Central memory CD8-positive, alpha-beta T cell (primary cell): ENCODE data around the gene OR2M3.

Source experiments
- ATAC-seq: fragments of 150-1000 bp; cut with Tn5 transposase; replicated peaks from 2 replicates; pipeline ENCODE4 v1.10.0; 2022; ENCODE audit warnings: mild to moderate bottlenecking, moderate FRiP score, moderate number of reproducible peaks; ENCODE audit not compliant: poor library complexity, severe bottlenecking; ENCODE audit errors: extremely low read depth
- DNase-seq, 2 donors: peaks; one replicate each; pipeline ENCODE4 v3.0.0; 2021; ENCODE audit warnings: low spot score in 2 of 2
- H3K27ac Mint-ChIP-seq: one replicate; pipeline ENCODE4 v1.8.0; 2022; ENCODE audit warnings: low read depth, mild to moderate bottlenecking, moderate library complexity, mixed read lengths
- H3K27me3 Mint-ChIP-seq: one replicate; pipeline ENCODE4 v1.8.0; 2022; ENCODE audit warnings: mixed read lengths
- H3K36me3 Mint-ChIP-seq: one replicate; pipeline ENCODE4 v1.8.0; 2022; ENCODE audit warnings: mild to moderate bottlenecking, moderate library complexity, mixed read lengths; ENCODE audit not compliant: insufficient read depth
- H3K4me1 Mint-ChIP-seq: one replicate; pipeline ENCODE4 v1.8.0; 2022; ENCODE audit warnings: mixed read lengths
- H3K4me3 Mint-ChIP-seq: one replicate; pipeline ENCODE4 v1.8.0; 2022; ENCODE audit warnings: mild to moderate bottlenecking, moderate library complexity, mixed read lengths
- H3K9me3 Mint-ChIP-seq: one replicate; pipeline ENCODE4 v1.8.0; 2022; ENCODE audit warnings: mixed read lengths

The OR2M3 gene

GRCh38 chr1:248196965-248197364, at the start of gene OR2M3:
Gene OR2M3 (plus strand): TSS chr1:248197265. CDS start chr1:248203068, 5,803 bp downstream.
- peaks cover 2% of the 10 kb centered on the region for H3K9me3 Mint-ChIP-seq
- H3K4me1 Mint-ChIP-seq: no peaks in the 10 kb centered on the region
- no peaks in the 10 kb centered on the region for H3K36me3 Mint-ChIP-seq
- ATAC-seq (no peak), DNase-seq (no peak)
- no peak within 1 kb of the TSS for H3K4me3 Mint-ChIP-seq
- no peaks in the 10 kb centered on the region for H3K27me3 Mint-ChIP-seq
- no peak within 1 kb of the TSS for H3K27ac Mint-ChIP-seq

DNA sequence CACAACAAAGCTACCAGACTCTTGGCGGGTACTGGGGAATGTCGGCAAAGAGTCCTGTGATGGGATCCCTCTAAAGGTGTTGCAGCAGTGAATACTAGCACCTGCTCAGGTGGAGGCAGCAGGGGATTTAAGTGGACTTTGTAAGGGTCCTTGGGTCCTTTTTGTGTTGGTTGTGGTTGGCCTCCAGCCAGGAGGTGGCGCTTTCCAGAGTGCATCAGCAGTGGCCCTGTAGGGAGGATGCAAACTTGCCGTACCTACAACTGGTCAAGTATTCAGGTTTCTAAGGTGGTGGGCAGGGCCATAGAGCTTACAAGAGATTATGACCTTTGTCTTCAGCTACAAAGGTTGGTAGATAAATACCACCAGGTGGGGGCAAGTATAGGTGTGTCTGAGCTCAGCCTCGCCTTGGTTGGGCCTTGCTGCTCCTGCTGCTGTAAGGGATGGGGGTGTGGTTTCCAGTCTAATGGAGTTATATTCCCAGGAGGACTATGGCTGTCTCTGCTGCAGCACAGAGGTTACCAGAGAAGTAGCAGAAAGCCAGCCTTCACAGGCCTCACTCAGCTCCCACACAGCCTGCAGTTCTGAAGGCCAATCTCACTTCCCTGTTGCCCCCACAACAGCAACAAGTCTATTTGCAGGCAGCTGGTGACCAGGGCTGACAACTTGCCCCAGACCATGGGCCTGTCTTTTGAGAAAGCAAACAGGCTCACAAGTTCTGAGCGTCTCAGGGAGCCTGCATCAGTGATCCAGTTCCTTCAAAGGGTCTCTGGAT, 44.8 kb upstream of the OR2M3 start:
- no peaks in the 10 kb centered on the region for H3K36me3 Mint-ChIP-seq
- no peak for DNase-seq
- H3K4me3 Mint-ChIP-seq: no peak overlapping the region
- peaks cover 27% of the 10 kb centered on the region for H3K9me3 Mint-ChIP-seq
- no peak for ATAC-seq
- no peaks in the 10 kb centered on the region for H3K27me3 Mint-ChIP-seq
- H3K4me1 Mint-ChIP-seq: no peaks in the 10 kb centered on the region
- H3K27ac Mint-ChIP-seq: no peak overlapping the region

DNA sequence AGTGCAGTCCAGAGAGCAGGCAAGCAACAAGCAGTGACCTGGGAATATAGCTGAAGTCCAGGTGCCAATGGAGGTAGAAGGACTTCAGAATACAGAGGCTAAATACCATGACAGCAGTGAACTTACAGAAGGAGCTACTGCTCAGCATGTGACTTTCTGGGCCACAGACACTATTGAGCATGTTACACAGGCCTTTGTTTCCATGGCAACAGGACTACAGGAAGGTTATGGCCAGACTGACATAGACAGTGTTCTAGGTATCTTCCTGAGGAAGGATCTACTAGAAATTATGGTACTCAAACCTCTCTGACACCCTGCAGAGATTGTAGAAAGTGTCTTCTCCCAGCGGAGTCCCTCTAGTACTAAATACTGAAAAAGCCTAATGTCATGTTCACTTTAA, 41.1 kb upstream of the OR2M3 start:
- H3K27me3 Mint-ChIP-seq: no peaks in the 10 kb centered on the region
- ATAC-seq: no peak
- H3K9me3 Mint-ChIP-seq: peaks cover 5% of the 10 kb centered on the region
- DNase-seq: no peak
- H3K4me3 Mint-ChIP-seq: no peak overlapping the region
- H3K27ac Mint-ChIP-seq: no peak overlapping the region
- H3K36me3 Mint-ChIP-seq: no peaks in the 10 kb centered on the region
- no peaks in the 10 kb centered on the region for H3K4me1 Mint-ChIP-seq

- Mint-ChIP-seq H3K4me1 (no peaks in the 10 kb centered on the region), H3K36me3 (no peaks in the 10 kb centered on the region), H3K27ac (no peak overlapping the region), H3K27me3 (no peaks in the 10 kb centered on the region), H3K9me3 (no peaks in the 10 kb centered on the region), H3K4me3 (no peak overlapping the region)
- no peak for DNase-seq
- ATAC-seq: no peak
Measured at GRCh38 chr1:248158758-248159157, 38.3 kb upstream of the OR2M3 start.

- Mint-ChIP-seq H3K27me3 (no peaks in the 10 kb centered on the region), H3K9me3 (peaks cover 6% of the 10 kb centered on the region), H3K4me1 (no peaks in the 10 kb centered on the region), H3K4me3 (no peak overlapping the region), H3K36me3 (no peaks in the 10 kb centered on the region), H3K27ac (no peak overlapping the region)
- DNase-seq: no peak
- no peak for ATAC-seq
Measured at GRCh38 chr1:248164031-248164430, 33.0 kb upstream of the OR2M3 start.

GRCh38 chr1:248165186-248165585, 31.9 kb upstream of the OR2M3 start:
- no peaks in the 10 kb centered on the region for H3K36me3 Mint-ChIP-seq
- H3K4me3 Mint-ChIP-seq: no peak overlapping the region
- ATAC-seq (no peak), DNase-seq (no peak)
- no peaks in the 10 kb centered on the region for H3K27me3 Mint-ChIP-seq
- no peak overlapping the region for H3K27ac Mint-ChIP-seq
- H3K9me3 Mint-ChIP-seq: peaks cover 6% of the 10 kb centered on the region
- no peaks in the 10 kb centered on the region for H3K4me1 Mint-ChIP-seq

DNA sequence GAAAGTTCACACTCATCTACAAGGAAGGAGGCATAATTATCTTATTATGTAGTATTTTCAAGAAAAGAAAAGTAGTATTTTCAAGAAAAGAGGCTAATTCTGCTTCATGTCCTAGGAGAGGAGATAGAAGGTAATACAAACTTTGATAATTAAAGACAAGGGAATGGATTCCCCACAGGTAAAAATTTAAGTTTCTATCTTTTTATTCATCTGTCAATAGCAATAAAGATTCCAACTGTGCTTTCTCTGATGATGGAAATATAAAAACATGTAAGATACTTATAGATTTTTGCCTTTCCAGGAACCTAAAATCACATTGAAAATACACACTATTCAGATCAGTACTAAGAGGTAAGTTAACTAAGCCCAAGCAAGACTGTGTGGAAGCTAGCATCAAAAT, 22.5 kb upstream of the OR2M3 start, which contains the start of gene OR2M2:
Gene OR2M2 (plus strand): TSS at position 301 of the 400 bp plus-strand sequence. CDS start 5,165 bp downstream, outside the sequence.
- Mint-ChIP-seq H3K4me1 (no peaks in the 10 kb centered on the region), H3K27me3 (no peaks in the 10 kb centered on the region), H3K9me3 (no peaks in the 10 kb centered on the region), H3K27ac (no peak within 1 kb of the TSS), H3K36me3 (no peaks in the 10 kb centered on the region), H3K4me3 (no peak within 1 kb of the TSS)
- ATAC-seq (no peak), DNase-seq (no peak)

DNA sequence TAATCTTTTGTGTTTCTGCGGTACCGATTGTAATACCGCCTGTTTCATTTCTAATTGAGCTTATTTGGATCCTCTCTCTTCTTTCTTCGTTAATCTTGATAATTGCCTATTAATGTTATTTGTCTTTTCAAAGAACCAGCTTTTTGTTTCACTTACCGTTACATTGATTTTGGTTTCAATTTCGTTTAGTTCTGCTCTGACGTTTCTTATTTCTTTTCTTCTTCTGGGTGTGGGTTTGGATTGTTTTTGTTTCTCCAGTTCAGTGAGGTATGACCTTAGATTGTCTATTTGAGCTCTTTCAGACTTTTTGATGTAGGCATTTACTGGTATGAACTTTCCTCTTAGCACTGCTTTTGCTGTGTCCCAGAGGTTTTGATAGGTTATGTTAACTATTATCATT, 13.1 kb upstream of the OR2M3 start:
- no peak for DNase-seq
- H3K4me1 Mint-ChIP-seq: no peaks in the 10 kb centered on the region
- H3K9me3 Mint-ChIP-seq: peaks cover 18% of the 10 kb centered on the region
- H3K27me3 Mint-ChIP-seq: no peaks in the 10 kb centered on the region
- ATAC-seq: no peak
- no peak overlapping the region for H3K27ac Mint-ChIP-seq
- no peak overlapping the region for H3K4me3 Mint-ChIP-seq
- H3K36me3 Mint-ChIP-seq: no peaks in the 10 kb centered on the region

DNA sequence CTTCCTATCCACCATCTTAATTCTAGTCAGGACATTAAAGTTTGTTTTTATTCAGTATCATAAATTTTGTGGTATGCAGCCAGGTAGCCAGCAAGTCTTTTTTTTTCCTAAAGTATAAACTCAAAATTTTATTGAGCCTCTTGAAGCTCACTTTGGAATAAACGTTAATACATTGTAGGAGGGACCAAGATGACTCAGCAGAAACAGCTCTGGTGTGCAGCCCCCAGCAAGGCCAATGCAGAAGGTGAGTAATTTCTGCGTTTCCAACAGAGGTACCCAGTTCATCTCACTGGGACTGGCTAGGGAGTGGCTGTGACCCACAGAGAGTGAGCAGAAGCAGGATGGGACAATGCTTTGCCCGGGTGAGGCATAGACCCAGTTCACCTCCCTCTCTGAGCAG, 9.7 kb upstream of the OR2M3 start:
- Mint-ChIP-seq H3K27me3 (no peaks in the 10 kb centered on the region), H3K4me3 (no peak overlapping the region), H3K27ac (no peak overlapping the region), H3K9me3 (peaks cover 20% of the 10 kb centered on the region), H3K4me1 (no peaks in the 10 kb centered on the region), H3K36me3 (no peaks in the 10 kb centered on the region)
- no peak for DNase-seq
- no peak for ATAC-seq

DNA sequence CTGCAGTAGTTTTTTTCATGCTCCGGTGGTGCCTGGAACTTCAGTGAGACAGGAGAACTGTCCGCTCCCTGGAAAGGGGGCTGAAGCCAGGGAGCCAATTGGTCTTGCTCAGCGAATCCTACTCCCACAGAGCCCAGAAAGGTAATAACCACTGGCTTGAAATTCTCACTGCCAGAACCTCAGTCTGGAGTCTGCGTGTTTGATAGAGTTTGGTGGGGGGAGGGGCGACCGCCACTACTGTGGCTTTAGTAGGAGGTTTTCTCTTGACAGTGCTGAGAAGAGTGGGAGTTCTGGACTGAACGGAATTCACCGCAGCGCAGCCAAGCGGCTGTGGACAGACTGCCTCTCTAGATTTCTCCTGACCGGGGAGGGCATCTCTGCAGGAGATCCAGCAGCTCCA, 8.0 kb upstream of the OR2M3 start:
- H3K27me3 Mint-ChIP-seq: no peaks in the 10 kb centered on the region
- ATAC-seq (no peak), DNase-seq (no peak)
- peaks cover 20% of the 10 kb centered on the region for H3K9me3 Mint-ChIP-seq
- no peak overlapping the region for H3K4me3 Mint-ChIP-seq
- H3K4me1 Mint-ChIP-seq: no peaks in the 10 kb centered on the region
- no peaks in the 10 kb centered on the region for H3K36me3 Mint-ChIP-seq
- no peak overlapping the region for H3K27ac Mint-ChIP-seq

DNA sequence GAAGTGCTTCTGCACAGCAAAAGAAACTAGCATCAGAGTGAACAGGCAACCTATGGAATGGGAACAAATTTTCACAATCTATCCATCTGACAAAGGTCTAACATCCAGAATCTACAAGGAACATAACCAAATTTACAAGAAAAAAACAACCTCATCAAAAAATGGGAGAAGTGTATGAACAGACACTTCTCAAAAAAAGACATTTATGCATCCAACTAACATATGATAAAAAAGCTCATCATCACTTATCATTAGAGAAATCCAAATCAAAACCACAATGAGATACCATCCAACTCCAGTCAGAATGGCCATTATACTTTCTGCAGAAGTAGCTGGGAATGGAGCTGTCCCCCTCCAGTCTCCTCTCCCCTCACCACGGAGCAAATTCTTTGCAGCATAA, 2.9 kb upstream of the OR2M3 start:
- Mint-ChIP-seq H3K27me3 (no peaks in the 10 kb centered on the region), H3K4me1 (no peaks in the 10 kb centered on the region), H3K36me3 (no peaks in the 10 kb centered on the region), H3K9me3 (peaks cover 11% of the 10 kb centered on the region), H3K4me3 (no peak overlapping the region), H3K27ac (no peak overlapping the region)
- DNase-seq (no peak), ATAC-seq (no peak)

- Mint-ChIP-seq H3K36me3 (no peaks in the 10 kb centered on the region), H3K4me3 (no peak overlapping the region), H3K4me1 (no peaks in the 10 kb centered on the region), H3K9me3 (peaks cover 21% of the 10 kb centered on the region), H3K27ac (no peak overlapping the region), H3K27me3 (no peaks in the 10 kb centered on the region)
- DNase-seq: no peak
- no peak for ATAC-seq
Measured at GRCh38 chr1:248215880-248216279, 18.8 kb downstream of the OR2M3 start.

DNA sequence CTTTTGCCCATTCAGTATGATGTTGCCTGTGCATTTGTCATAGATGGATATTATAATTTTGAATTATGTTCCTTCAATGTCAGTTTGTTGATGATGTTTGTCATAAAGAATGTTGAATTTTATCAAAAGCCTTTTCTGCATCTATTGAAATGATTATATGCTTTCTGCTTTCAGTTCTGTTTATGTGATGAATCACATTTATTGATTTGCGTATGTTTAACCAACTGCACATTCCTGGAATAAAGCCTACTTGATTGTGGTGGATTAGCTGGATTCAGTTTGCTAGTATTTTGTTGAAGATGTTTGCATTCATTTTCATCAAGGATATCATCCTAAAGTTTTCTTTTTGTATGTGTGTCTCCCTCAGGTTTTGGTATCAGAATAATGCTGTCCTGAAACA, 28.5 kb downstream of the OR2M3 start:
- Mint-ChIP-seq H3K9me3 (peaks cover 12% of the 10 kb centered on the region), H3K27ac (no peak overlapping the region), H3K4me1 (no peaks in the 10 kb centered on the region), H3K27me3 (no peaks in the 10 kb centered on the region), H3K36me3 (peaks cover 3% of the 10 kb centered on the region), H3K4me3 (no peak overlapping the region)
- no peak for DNase-seq
- no peak for ATAC-seq
